Stromal cell of bone marrow (primary cell): ENCODE measurements around the gene KIF11.
A peak's percentile ranks its signal among the peaks of the same experiment; 100 is the strongest.
"Not testable (repeated sequence)": the region's sequence is repeated elsewhere in the genome, so short reads cannot be mapped to it uniquely, and the experiment has no call there.

Experiments
- DNase-seq: peaks from one replicate; pipeline ENCODE4 v3.0.0-alpha.2; 2012; ENCODE audit warnings: low read depth

KIF11 gene

GRCh38 chr10:92592761-92593618, at the start of gene KIF11:
Gene KIF11, plus strand, starts transcription at chr10:92593130. Its CDS starts 246 bp downstream, at chr10:92593376.
- DNase-seq = peak; percentile 96

GRCh38 chr10:92544296-92544695, 48.6 kb upstream of the KIF11 start:
- DNase-seq = no peak

- DNase-seq = no peak
These were observed 47.4 kb upstream of the KIF11 start for GRCh38 chr10:92545556-92545955.

GRCh38 chr10:92547676-92548075, 45.3 kb upstream of the KIF11 start:
- no peak for DNase-seq

GRCh38 chr10:92550924-92551323, 42.0 kb upstream of the KIF11 start:
- no peak for DNase-seq

- DNase-seq = no peak
These were observed 40.6 kb upstream of the KIF11 start for GRCh38 chr10:92552310-92552709.

GRCh38 chr10:92553959-92554358, 39.0 kb upstream of the KIF11 start:
- no peak for DNase-seq

- no peak for DNase-seq
These were observed 33.9 kb upstream of the KIF11 start for GRCh38 chr10:92559046-92559445.

GRCh38 chr10:92562424-92562823, 30.5 kb upstream of the KIF11 start:
- DNase-seq = no peak

GRCh38 chr10:92567952-92568600, 24.9 kb upstream of the KIF11 start:
- DNase-seq = no peak

GRCh38 chr10:92569071-92569470, 23.9 kb upstream of the KIF11 start:
- no peak for DNase-seq

- DNase-seq = not testable (repeated sequence)
These were observed 23.3 kb upstream of the KIF11 start for GRCh38 chr10:92569663-92570062.

GRCh38 chr10:92571649-92572048, 21.3 kb upstream of the KIF11 start:
- no peak for DNase-seq

GRCh38 chr10:92572362-92573090, 20.4 kb upstream of the KIF11 start:
- DNase-seq = no peak

GRCh38 chr10:92573091-92573797, 19.7 kb upstream of the KIF11 start:
- no peak for DNase-seq

- DNase-seq = peak; percentile 76
These were observed 19.0 kb upstream of the KIF11 start, which contains the start of gene IDE for GRCh38 chr10:92573798-92574547. Gene IDE, minus strand, starts transcription at chr10:92574093. Its CDS starts 74 bp downstream, at chr10:92574019.

- no peak for DNase-seq
These were observed 18.2 kb upstream of the KIF11 start for GRCh38 chr10:92574548-92575261.

- no peak for DNase-seq
These were observed 17.0 kb upstream of the KIF11 start for GRCh38 chr10:92575961-92576360.

- not testable (repeated sequence) for DNase-seq
These were observed 10.6 kb upstream of the KIF11 start for GRCh38 chr10:92582347-92582746.
